Trophoblast cell (in vitro differentiated cells and primary cell): Measurements from ENCODE around the gene COL6A3. TPM values are rescaled to one million over a fixed set of nuclear protein-coding genes. Genes with fewer than 3 reads are reported as not detected.

ENCODE experiments used
- DNase-seq, 2 donors: peaks; one replicate each; pipeline ENCODE4 v3.0.0-alpha.2; 2016
- H2AFZ ChIP-seq: 2 replicates; pipeline ENCODE4 v1.6.1; 2013; ENCODE audit warnings: low read length, moderate library complexity, mild to moderate bottlenecking; ENCODE audit not compliant: insufficient read depth, poor library complexity
- H2AK5ac ChIP-seq: 2 replicates; pipeline ENCODE4 v1.6.1; 2013; ENCODE audit warnings: mild to moderate bottlenecking, low read length
- H2BK120ac ChIP-seq: 2 replicates; pipeline ENCODE4 v1.6.1; 2013; ENCODE audit warnings: low read length, mild to moderate bottlenecking, moderate library complexity; ENCODE audit not compliant: insufficient read depth, poor library complexity
- H2BK12ac ChIP-seq: 2 replicates; pipeline ENCODE4 v1.6.1; 2013; ENCODE audit warnings: mild to moderate bottlenecking, low read length, moderate library complexity
- H2BK5ac ChIP-seq: 2 replicates; pipeline ENCODE4 v1.6.1; 2013; ENCODE audit warnings: low read length, low read depth, moderate library complexity, mild to moderate bottlenecking; ENCODE audit not compliant: poor library complexity
- H3K14ac ChIP-seq: 2 replicates; pipeline ENCODE4 v1.6.1; 2013; ENCODE audit warnings: mild to moderate bottlenecking, low read length
- H3K18ac ChIP-seq: 2 replicates; pipeline ENCODE4 v1.6.1; 2013; ENCODE audit warnings: mild to moderate bottlenecking, low read length
- H3K23ac ChIP-seq: 2 replicates; pipeline ENCODE4 v1.6.1; 2013; ENCODE audit warnings: low read length
- H3K27ac ChIP-seq: 2 replicates; pipeline ENCODE4 v1.5.1; 2013; ENCODE audit warnings: low read depth, mild to moderate bottlenecking, inconsistent platforms, low read length, moderate library complexity
- H3K27me3 ChIP-seq: 2 replicates; pipeline ENCODE4 v1.6.1; 2013; ENCODE audit warnings: inconsistent platforms, mild to moderate bottlenecking, low read length, moderate library complexity; ENCODE audit not compliant: insufficient read depth
- H3K36me3 ChIP-seq, 2 experiments: 1 replicate in 1 of 2; 2 replicates in 1 of 2; pipeline ENCODE4 v1.6.1; 2013; ENCODE audit warnings: low read length in 2 of 2, mild to moderate bottlenecking in 2 of 2, moderate library complexity in 1 of 2; ENCODE audit not compliant: insufficient read depth in 2 of 2, control insufficient read depth in 1 of 2
- H3K4ac ChIP-seq: 2 replicates; pipeline ENCODE4 v1.6.1; 2013; ENCODE audit warnings: low read depth, mild to moderate bottlenecking, low read length, moderate library complexity
- H3K4me1 ChIP-seq, 2 experiments: 1 replicate in 1 of 2; 2 replicates in 1 of 2; pipeline ENCODE4 v1.6.1; 2013; ENCODE audit warnings: low read length in 2 of 2, mild to moderate bottlenecking in 2 of 2, moderate library complexity in 1 of 2; ENCODE audit not compliant: insufficient read depth in 2 of 2, control insufficient read depth in 1 of 2
- H3K4me2 ChIP-seq: 2 replicates; pipeline ENCODE4 v1.6.1; 2013; ENCODE audit warnings: inconsistent platforms, mild to moderate bottlenecking, low read length, moderate library complexity
- H3K4me3 ChIP-seq: 2 replicates; pipeline ENCODE4 v1.5.1; 2013; ENCODE audit warnings: mild to moderate bottlenecking, low read depth, low read length, inconsistent platforms
- H3K79me1 ChIP-seq: one replicate; pipeline ENCODE4 v1.6.1; 2013; ENCODE audit warnings: low read length
- H3K79me2 ChIP-seq: 2 replicates; pipeline ENCODE4 v1.6.1; 2013; ENCODE audit warnings: low read length, mild to moderate bottlenecking; ENCODE audit not compliant: control insufficient read depth, insufficient read depth, poor library complexity
- H3K9ac ChIP-seq: 2 replicates; pipeline ENCODE4 v1.6.1; 2013; ENCODE audit warnings: mild to moderate bottlenecking, low read length
- H3K9me3 ChIP-seq: 2 replicates; pipeline ENCODE4 v1.6.1; 2013; ENCODE audit warnings: low read depth, mild to moderate bottlenecking, control low read depth, inconsistent platforms, low read length; ENCODE audit not compliant: insufficient read depth
- H4K12ac ChIP-seq: 2 replicates; pipeline ENCODE4 v1.6.1; 2013; ENCODE audit warnings: low read depth, mild to moderate bottlenecking, low read length, moderate library complexity
- H4K8ac ChIP-seq: 2 replicates; pipeline ENCODE4 v1.6.1; 2013; ENCODE audit warnings: low read depth, mild to moderate bottlenecking, low read length, moderate library complexity
- H4K91ac ChIP-seq: one replicate; pipeline ENCODE4 v1.6.1; 2013; ENCODE audit warnings: low read depth, mild to moderate bottlenecking, low read length, moderate library complexity
- WGBS: extraction: QIAGEN DNeasy Blood & Tissue Kit; methylation state at CpG from one replicate; pipeline ENCODE4 v1.1.7; 2013; ENCODE audit warnings: missing lambda C conversion rate; ENCODE audit not compliant: insufficient read length, insufficient coverage; ENCODE audit errors: extremely low coverage; 5-methylcytosine and 5-hydroxymethylcytosine counted together
- polyA plus RNA-seq: library from polyadenylated mRNA; stranded (reverse); fragments of 200-250 nt; gene quantifications from 2 replicates; pipeline ENCODE4 v1.2.3, GENCODE V29; 2013

The COL6A3 gene
- polyA plus RNA-seq = 81.7 and 90.1 TPM in 2 replicates

DNA sequence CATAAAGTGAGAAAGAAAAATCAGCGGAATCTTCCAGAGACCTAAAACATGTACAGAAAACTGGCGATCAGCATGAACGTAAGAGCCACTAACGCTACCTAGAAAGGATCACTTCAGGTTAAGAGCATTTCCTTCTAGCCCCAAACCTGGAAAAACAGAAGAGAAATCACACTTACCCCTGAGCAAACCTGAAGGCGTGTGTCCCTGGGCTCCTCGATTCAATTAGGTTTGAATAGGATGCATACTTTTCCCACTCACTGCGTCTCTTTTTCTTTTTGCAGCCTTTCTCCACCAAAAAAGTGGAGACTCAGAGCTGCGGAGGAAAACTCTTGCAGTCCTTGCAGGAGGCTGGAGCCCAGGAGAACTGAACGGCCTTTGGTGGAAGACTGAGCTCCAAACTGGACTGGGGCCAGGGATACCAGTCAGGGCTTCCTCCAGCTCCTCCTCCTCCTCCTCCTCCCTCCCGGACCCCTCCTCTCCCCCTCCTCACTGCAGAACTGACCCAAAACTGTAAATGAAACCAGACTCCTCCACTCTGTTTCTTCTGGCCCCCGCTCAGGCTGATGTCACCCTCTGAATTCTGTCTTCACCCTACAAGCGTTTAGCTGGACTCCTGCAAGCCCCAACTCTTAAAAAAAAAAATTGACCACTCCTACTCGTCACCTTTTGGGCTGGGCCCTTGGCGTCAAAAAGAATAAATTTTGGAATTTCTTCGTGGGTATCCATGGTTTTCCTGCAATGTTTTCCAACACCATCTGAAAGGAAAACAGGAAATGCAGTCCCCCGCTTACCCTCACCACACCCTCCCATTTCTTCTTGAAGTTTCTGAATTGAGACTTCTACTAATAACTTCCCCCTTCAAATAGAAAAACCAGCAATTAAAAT is at the start of gene COL6A3:
Gene COL6A3, minus strand, starts transcription at position 388 of the 885 bp plus-strand sequence. CDS start 17,347 bp downstream, outside the sequence.
- Histone ChIP-seq H3K4ac (no peak within 1 kb of the TSS), H3K36me3 (no peaks in the 10 kb centered on the region), H2BK12ac (peak within 1 kb of the TSS; percentile 16), H3K9ac (no peak within 1 kb of the TSS), H3K4me2 (peak within 1 kb of the TSS; percentile 50), H3K4me1 (peaks cover 8 to 17% of the 10 kb centered on the region in 2 experiments), H3K27ac (no peak within 1 kb of the TSS), H3K9me3 (peaks cover 2% of the 10 kb centered on the region), H3K14ac (peak within 1 kb of the TSS; percentile 21), H3K4me3 (peak within 1 kb of the TSS; percentile 6), H2BK120ac (peak within 1 kb of the TSS; percentile 42), H2BK5ac (no peak within 1 kb of the TSS), H2AFZ (no peak within 1 kb of the TSS), H3K27me3 (no peaks in the 10 kb centered on the region), H3K79me1 (peaks cover 14% of the 10 kb centered on the region), H4K8ac (no peak within 1 kb of the TSS), H4K12ac (no peak within 1 kb of the TSS), H3K23ac (no peak within 1 kb of the TSS), H2AK5ac (no peak within 1 kb of the TSS), H3K18ac (peak within 1 kb of the TSS; percentile 28), H4K91ac (peak within 1 kb of the TSS; percentile 91), H3K79me2 (no peaks in the 10 kb centered on the region)
- no peak for DNase-seq
- WGBS = no CpG with 5 or more reads among the region's 16 CpGs

DNA sequence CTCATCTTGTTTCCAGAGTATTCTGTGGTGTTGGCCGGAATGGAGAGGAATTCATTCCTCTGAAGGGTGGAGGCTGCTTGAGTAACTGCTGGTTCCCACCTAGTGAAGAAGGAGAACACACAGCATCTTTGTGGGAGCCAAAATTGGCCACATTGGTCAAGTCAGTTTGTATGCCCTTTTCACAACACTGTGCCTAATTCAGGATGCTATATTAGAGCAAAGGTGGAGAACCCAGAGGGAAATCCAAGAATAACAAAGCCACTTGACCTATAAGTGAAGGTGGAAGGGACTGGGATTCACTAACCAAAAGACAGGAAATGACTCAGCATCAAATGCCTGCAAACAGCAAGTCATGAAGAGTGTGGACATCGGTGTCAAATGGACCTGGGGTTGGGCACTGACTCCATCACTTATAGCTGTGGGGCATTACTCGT is 45.8 kb upstream of the COL6A3 start:
- Histone ChIP-seq H3K4me2 (no peak overlapping the region), H3K4ac (no peak overlapping the region), H3K4me3 (no peak overlapping the region), H2BK12ac (no peak overlapping the region), H3K79me1 (no peaks in the 10 kb centered on the region), H3K4me1 (peaks cover 0 to 4% of the 10 kb centered on the region in 2 experiments), H3K9me3 (peaks cover 13% of the 10 kb centered on the region), H3K36me3 (no peaks in the 10 kb centered on the region), H4K12ac (no peak overlapping the region), H3K27ac (no peak overlapping the region), H3K18ac (no peak overlapping the region), H4K91ac (no peak overlapping the region), H2AK5ac (no peak overlapping the region), H3K27me3 (no peaks in the 10 kb centered on the region), H3K9ac (no peak overlapping the region), H2BK120ac (no peak overlapping the region), H2AFZ (no peak overlapping the region), H3K23ac (no peak overlapping the region), H3K14ac (no peak overlapping the region), H4K8ac (no peak overlapping the region), H2BK5ac (no peak overlapping the region), H3K79me2 (no peaks in the 10 kb centered on the region)
- WGBS = no CpG with 5 or more reads among the region's 3 CpGs
- no peak for DNase-seq

GRCh38 chr2:237459226-237459625 is 45.3 kb upstream of the COL6A3 start:
- Histone ChIP-seq H3K36me3 (no peaks in the 10 kb centered on the region), H2AFZ (no peak overlapping the region), H3K27ac (no peak overlapping the region), H3K4me2 (no peak overlapping the region), H3K9ac (no peak overlapping the region), H3K4me1 (peaks cover 0 to 4% of the 10 kb centered on the region in 2 experiments), H4K8ac (no peak overlapping the region), H3K23ac (no peak overlapping the region), H3K9me3 (peaks cover 11% of the 10 kb centered on the region), H2AK5ac (no peak overlapping the region), H3K4me3 (no peak overlapping the region), H3K18ac (no peak overlapping the region), H3K79me2 (no peaks in the 10 kb centered on the region), H2BK12ac (no peak overlapping the region), H3K4ac (no peak overlapping the region), H4K12ac (no peak overlapping the region), H3K27me3 (no peaks in the 10 kb centered on the region), H3K14ac (no peak overlapping the region), H4K91ac (no peak overlapping the region), H2BK120ac (no peak overlapping the region), H3K79me1 (no peaks in the 10 kb centered on the region), H2BK5ac (no peak overlapping the region)
- WGBS = no CpG with 5 or more reads among the region's 4 CpGs
- no peak for DNase-seq

- Histone ChIP-seq H3K36me3 (no peaks in the 10 kb centered on the region), H4K8ac (no peak overlapping the region), H3K4me3 (no peak overlapping the region), H3K79me2 (no peaks in the 10 kb centered on the region), H3K18ac (no peak overlapping the region), H3K4me2 (no peak overlapping the region), H3K14ac (no peak overlapping the region), H3K79me1 (no peaks in the 10 kb centered on the region), H2BK120ac (no peak overlapping the region), H3K4ac (no peak overlapping the region), H3K27ac (no peak overlapping the region), H4K12ac (no peak overlapping the region), H3K9me3 (peaks cover 11% of the 10 kb centered on the region), H2AK5ac (no peak overlapping the region), H3K23ac (no peak overlapping the region), H2BK12ac (no peak overlapping the region), H2BK5ac (no peak overlapping the region), H3K4me1 (peaks cover 0 to 4% of the 10 kb centered on the region in 2 experiments), H2AFZ (no peak overlapping the region), H3K27me3 (no peaks in the 10 kb centered on the region), H4K91ac (no peak overlapping the region), H3K9ac (no peak overlapping the region)
- no peak for DNase-seq
- no CpG with 5 or more reads among the region's 1 CpG for WGBS
Observed at GRCh38 chr2:237458519-237458918, 44.6 kb upstream of the COL6A3 start.
